ENCODE data around the gene EXOC3L4. TPM values are rescaled to one million over a fixed set of nuclear protein-coding genes. Genes with fewer than 3 reads are reported as not detected.
A peak's percentile ranks its signal among the peaks of the same experiment; 100 is the strongest.

EXOC3L4 gene
- total RNA-seq, 6 experiments from 2014 or later: 34.2 to 87.1 (median 48.1) TPM

GRCh38 chr14:103140316-103141109, 46.0 kb downstream of the EXOC3L4 start:
- no peak overlapping the region for H3K4me3 ChIP-seq
- H3K27ac ChIP-seq: no peak overlapping the region
- H3K36me3 ChIP-seq: no peaks in the 10 kb centered on the region
- intact Hi-C loops (cut with DNase I): no loop called here
- no peaks in the 10 kb centered on the region for H3K27me3 ChIP-seq
- H3K9me3 ChIP-seq: no peaks in the 10 kb centered on the region
- 63% methylated on average over 10 of the region's 12 CpGs for WGBS (ENCODE audit: insufficient coverage, low coverage, low lambda C conversion rate, missing lambda C conversion rate)
- DNase-seq (peak in 1 of 3 donors; percentile 33), ATAC-seq (peak in 1 of 4 donors; percentile 9)
- no peak for TF ChIP-seq POLR2A (IDR thresholded peaks at IDR 0.05)
- TF ChIP-seq, protein P1, sequence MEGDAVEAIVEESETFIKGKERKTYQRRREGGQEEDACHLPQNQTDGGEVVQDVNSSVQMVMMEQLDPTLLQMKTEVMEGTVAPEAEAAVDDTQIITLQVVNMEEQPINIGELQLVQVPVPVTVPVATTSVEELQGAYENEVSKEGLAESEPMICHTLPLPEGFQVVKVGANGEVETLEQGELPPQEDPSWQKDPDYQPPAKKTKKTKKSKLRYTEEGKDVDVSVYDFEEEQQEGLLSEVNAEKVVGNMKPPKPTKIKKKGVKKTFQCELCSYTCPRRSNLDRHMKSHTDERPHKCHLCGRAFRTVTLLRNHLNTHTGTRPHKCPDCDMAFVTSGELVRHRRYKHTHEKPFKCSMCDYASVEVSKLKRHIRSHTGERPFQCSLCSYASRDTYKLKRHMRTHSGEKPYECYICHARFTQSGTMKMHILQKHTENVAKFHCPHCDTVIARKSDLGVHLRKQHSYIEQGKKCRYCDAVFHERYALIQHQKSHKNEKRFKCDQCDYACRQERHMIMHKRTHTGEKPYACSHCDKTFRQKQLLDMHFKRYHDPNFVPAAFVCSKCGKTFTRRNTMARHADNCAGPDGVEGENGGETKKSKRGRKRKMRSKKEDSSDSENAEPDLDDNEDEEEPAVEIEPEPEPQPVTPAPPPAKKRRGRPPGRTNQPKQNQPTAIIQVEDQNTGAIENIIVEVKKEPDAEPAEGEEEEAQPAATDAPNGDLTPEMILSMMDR (IDR thresholded peaks at IDR 0.05): no peak
- peaks cover 0 to 6% (median 0%) of the 10 kb centered on the region in 4 donors for H3K4me1 ChIP-seq

GRCh38 chr14:103141117-103141796, 46.7 kb downstream of the EXOC3L4 start:
- Histone ChIP-seq H3K4me3 (no peak overlapping the region), H3K27ac (no peak overlapping the region), H3K36me3 (no peaks in the 10 kb centered on the region), H3K4me1 (no peaks in the 10 kb centered on the region), H3K27me3 (no peaks in the 10 kb centered on the region), H3K9me3 (no peaks in the 10 kb centered on the region)
- intact Hi-C loops (cut with DNase I): no loop called here
- no peak for TF ChIP-seq POLR2A (IDR thresholded peaks at IDR 0.05)
- TF ChIP-seq, protein P1 (IDR thresholded peaks at IDR 0.05): peak; percentile 61 to 77 (median 64)
- 27% methylated on average over 8 of the region's 8 CpGs for WGBS (ENCODE audit: insufficient coverage, low coverage, low lambda C conversion rate, missing lambda C conversion rate)
- peak; percentile 52 to 72 (median 57) for ATAC-seq
- DNase-seq: no peak

GRCh38 chr14:103142026-103142425, 47.5 kb downstream of the EXOC3L4 start:
- no peak for TF ChIP-seq POLR2A (IDR thresholded peaks at IDR 0.05)
- TF ChIP-seq, protein P1 (IDR thresholded peaks at IDR 0.05): no peak
- H3K27ac ChIP-seq: no peak overlapping the region
- H3K9me3 ChIP-seq: no peaks in the 10 kb centered on the region
- ATAC-seq (peak in 1 of 4 donors; percentile 12), DNase-seq (no peak)
- no peak overlapping the region for H3K4me3 ChIP-seq
- no peaks in the 10 kb centered on the region for H3K4me1 ChIP-seq
- intact Hi-C loops (cut with DNase I): no loop called here
- H3K36me3 ChIP-seq: no peaks in the 10 kb centered on the region
- WGBS (ENCODE audit: insufficient coverage, low coverage, low lambda C conversion rate, missing lambda C conversion rate): 86% methylated on average over 4 of the region's 4 CpGs
- H3K27me3 ChIP-seq: no peaks in the 10 kb centered on the region

- DNase-seq (no peak), ATAC-seq (no peak)
- H3K27me3 ChIP-seq: no peaks in the 10 kb centered on the region
- H3K9me3 ChIP-seq: no peaks in the 10 kb centered on the region
- no peak overlapping the region for H3K27ac ChIP-seq
- H3K4me1 ChIP-seq: no peaks in the 10 kb centered on the region
- H3K36me3 ChIP-seq: no peaks in the 10 kb centered on the region
- intact Hi-C loops (cut with DNase I): no loop called here
- no peak overlapping the region for H3K4me3 ChIP-seq
- 94% methylated on average over 4 of the region's 5 CpGs for WGBS (ENCODE audit: insufficient coverage, low coverage, low lambda C conversion rate, missing lambda C conversion rate)
- TF ChIP-seq POLR2A (IDR thresholded peaks at IDR 0.05): no peak
- TF ChIP-seq, protein P1 (IDR thresholded peaks at IDR 0.05): no peak
These were observed 48.3 kb downstream of the EXOC3L4 start for GRCh38 chr14:103142721-103143302.

All from right lobe of liver (tissue), 6 donors.